Measurements from ENCODE around the gene PDE11A. TPM values are rescaled to one million over a fixed set of nuclear protein-coding genes. Genes with fewer than 3 reads are reported as not detected.

The PDE11A gene
- total RNA-seq, 2 experiments from 2014 or later = not detected

DNA sequence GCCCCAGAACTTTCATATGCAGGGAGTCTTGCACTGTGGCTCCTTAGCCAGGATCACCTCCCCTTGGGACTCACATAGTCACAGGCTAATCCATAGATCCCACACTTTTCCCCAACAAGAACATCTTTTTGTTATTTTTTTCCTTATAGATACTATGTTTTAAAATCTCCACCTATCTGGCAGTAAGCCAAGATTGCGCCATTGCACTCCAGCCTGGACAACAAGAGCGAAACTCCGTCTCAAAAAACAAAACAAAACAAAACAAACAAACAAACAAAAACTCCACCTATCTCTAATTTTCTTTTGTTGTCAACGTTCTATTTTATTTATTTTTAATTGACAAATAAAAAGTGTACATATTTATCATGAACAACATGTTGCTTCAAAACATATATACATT is 141.7 kb downstream of the PDE11A start:
- ChIA-PET POLR2A (no interaction called here), CTCF (no interaction called here)
- H3K27me3 Mint-ChIP-seq = peaks cover 7% of the 10 kb centered on the region
- H3K36me3 Mint-ChIP-seq = no peaks in the 10 kb centered on the region
- DNase-seq = no peak
- H3K27ac Mint-ChIP-seq = no peak overlapping the region
- no peaks in the 10 kb centered on the region for H3K9me3 Mint-ChIP-seq
- H3K4me3 Mint-ChIP-seq = no peak overlapping the region
- H3K4me1 Mint-ChIP-seq (ENCODE audit: low read depth) = no peaks in the 10 kb centered on the region
- intact Hi-C loops (cut with micrococcal nuclease) = no loop called here

DNA sequence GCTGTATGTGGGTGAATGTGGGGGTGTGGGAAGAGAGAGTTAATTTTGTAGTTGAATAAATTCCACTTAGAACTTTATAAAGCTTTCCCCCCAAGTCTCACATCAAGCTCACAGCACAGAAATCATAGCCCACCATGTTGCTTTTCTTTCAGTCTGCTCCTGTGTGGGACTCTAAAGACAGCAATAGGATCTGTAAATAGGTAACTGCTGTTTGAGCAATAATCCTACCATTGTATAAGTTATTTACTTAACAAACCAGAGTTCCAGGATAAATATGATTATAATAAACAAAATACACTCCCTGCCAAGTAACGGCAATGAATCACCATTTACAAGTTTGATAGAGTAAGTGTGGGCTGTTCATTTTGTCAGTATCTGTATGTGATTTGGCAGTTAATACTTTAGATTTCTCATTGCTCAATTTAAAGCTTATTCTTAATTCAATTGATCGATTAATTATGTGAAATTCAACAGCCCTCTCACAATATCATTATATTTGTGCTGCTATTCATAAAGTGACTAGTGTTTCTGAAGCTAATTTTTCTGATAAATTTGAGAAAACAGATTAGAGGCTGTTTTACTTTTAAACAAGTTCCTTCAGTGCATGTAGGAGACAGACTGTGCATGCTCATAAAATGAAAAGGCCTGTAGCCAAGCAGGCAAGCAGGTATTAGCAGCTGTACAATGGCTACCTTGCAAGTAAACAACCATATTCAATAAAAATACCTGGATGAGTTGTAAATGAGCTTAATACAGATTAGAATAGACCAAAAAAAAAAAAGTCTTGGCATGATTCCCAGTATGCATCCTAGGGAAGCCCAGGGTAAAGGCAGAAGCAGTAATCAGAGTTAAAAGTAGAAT is 142.7 kb downstream of the PDE11A start:
- no peak for DNase-seq
- Mint-ChIP-seq H3K27me3 (peaks cover 7% of the 10 kb centered on the region), H3K4me3 (no peak overlapping the region), H3K4me1 (ENCODE audit: low read depth) (no peaks in the 10 kb centered on the region), H3K27ac (no peak overlapping the region), H3K9me3 (no peaks in the 10 kb centered on the region), H3K36me3 (no peaks in the 10 kb centered on the region)
- POLR2A ChIA-PET = no interaction called here
- intact Hi-C loops (cut with micrococcal nuclease) = no loop called here
- CTCF ChIA-PET = no interaction called here

DNA sequence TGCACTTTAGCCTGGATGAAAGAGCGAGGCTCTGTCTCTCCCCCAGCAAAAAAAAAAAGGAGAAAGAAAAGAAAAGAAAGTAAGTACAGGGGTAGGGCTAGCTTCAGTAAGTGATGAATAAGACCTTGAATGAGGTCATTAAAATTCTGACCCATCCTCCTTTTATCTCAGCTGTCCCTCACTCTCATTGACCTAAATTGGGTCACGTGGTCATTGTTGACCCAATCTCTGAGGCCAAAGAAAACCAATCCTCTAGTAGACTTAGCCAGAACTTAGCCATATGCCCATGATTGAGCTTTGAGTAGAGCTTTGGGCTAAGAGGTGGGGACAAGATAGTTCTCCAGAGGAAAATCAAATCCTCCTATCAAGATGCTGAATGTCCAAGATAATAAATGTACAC is 149.3 kb downstream of the PDE11A start:
- no peak overlapping the region for H3K27ac Mint-ChIP-seq
- no peaks in the 10 kb centered on the region for H3K4me1 Mint-ChIP-seq (ENCODE audit: low read depth)
- H3K9me3 Mint-ChIP-seq = no peaks in the 10 kb centered on the region
- CTCF ChIA-PET = no interaction called here
- no peaks in the 10 kb centered on the region for H3K36me3 Mint-ChIP-seq
- H3K27me3 Mint-ChIP-seq = peaks cover 1% of the 10 kb centered on the region
- intact Hi-C loops (cut with micrococcal nuclease) = no loop called here
- no peak overlapping the region for H3K4me3 Mint-ChIP-seq
- DNase-seq = no peak
- POLR2A ChIA-PET = no interaction called here

DNA sequence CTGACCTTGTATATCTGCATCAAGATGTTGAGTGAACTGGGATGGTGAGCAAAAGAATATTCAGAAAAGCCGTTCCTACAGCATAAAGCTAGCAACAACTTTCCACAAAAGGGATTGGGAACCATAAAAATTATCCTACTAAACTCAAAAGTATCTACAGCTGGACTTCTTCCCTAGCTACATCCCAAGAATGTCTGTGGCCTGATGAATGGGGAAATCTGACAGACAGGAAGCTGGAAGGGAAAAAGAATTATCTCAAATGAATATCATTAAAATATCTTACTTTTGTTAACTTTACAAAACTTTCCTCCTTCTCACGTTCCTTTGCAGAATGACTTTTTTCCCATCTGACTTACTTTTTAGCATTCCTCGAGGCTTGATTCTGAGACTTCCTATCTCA is 150.9 kb downstream of the PDE11A start:
- H3K4me1 Mint-ChIP-seq (ENCODE audit: low read depth) = no peaks in the 10 kb centered on the region
- POLR2A ChIA-PET = no interaction called here
- CTCF ChIA-PET = no interaction called here
- intact Hi-C loops (cut with micrococcal nuclease) = no loop called here
- no peak overlapping the region for H3K27ac Mint-ChIP-seq
- peaks cover 1% of the 10 kb centered on the region for H3K27me3 Mint-ChIP-seq
- H3K9me3 Mint-ChIP-seq = no peaks in the 10 kb centered on the region
- DNase-seq = no peak
- no peaks in the 10 kb centered on the region for H3K36me3 Mint-ChIP-seq
- no peak overlapping the region for H3K4me3 Mint-ChIP-seq

DNA sequence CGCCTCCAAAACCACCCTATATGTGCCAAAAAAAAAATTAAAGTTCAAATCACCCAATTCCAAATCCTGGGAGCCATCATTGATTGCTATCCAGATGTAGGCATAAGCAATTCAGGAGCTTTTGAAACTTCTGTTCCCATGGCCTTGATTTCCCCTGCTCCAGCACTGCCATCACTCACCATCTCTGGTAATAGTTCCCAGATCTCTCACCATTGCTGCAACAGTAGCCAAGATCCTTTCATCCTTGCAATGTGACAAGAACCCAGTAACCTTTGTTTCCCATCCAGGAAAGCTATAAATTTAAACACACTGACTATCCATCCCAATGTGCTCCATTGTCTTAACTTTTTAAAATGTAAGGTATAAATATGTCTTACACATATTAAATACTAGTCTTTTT is 155.4 kb downstream of the PDE11A start:
- Mint-ChIP-seq H3K36me3 (no peaks in the 10 kb centered on the region), H3K27ac (no peak overlapping the region), H3K9me3 (no peaks in the 10 kb centered on the region), H3K4me1 (ENCODE audit: low read depth) (no peaks in the 10 kb centered on the region), H3K4me3 (no peak overlapping the region), H3K27me3 (no peaks in the 10 kb centered on the region)
- POLR2A ChIA-PET = no interaction called here
- intact Hi-C loops (cut with micrococcal nuclease) = no loop called here
- CTCF ChIA-PET = no interaction called here
- DNase-seq = no peak

DNA sequence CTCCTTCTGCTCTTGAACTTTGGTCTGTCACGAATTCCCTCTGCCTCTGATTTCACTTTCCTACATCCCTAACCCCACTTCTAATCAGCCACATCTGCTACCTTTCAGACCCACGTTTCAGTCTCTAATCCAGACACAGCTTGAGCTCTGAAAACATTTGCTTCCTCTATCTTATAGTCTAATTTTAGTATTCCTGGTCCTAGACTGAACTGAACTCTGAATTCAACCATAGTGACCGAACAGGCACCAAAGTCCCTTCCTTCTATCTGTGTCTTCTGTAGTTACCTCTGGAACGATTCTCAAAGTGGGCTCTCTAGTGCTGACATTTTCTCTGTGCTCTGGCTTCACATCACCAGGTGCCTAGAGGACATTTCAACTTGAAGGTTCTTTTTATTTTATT is 156.2 kb downstream of the PDE11A start:
- no peaks in the 10 kb centered on the region for H3K27me3 Mint-ChIP-seq
- H3K4me3 Mint-ChIP-seq = no peak overlapping the region
- POLR2A ChIA-PET = no interaction called here
- no peak for DNase-seq
- H3K9me3 Mint-ChIP-seq = no peaks in the 10 kb centered on the region
- H3K27ac Mint-ChIP-seq = no peak overlapping the region
- no peaks in the 10 kb centered on the region for H3K36me3 Mint-ChIP-seq
- CTCF ChIA-PET = no interaction called here
- H3K4me1 Mint-ChIP-seq (ENCODE audit: low read depth) = no peaks in the 10 kb centered on the region
- intact Hi-C loops (cut with micrococcal nuclease) = no loop called here

DNA sequence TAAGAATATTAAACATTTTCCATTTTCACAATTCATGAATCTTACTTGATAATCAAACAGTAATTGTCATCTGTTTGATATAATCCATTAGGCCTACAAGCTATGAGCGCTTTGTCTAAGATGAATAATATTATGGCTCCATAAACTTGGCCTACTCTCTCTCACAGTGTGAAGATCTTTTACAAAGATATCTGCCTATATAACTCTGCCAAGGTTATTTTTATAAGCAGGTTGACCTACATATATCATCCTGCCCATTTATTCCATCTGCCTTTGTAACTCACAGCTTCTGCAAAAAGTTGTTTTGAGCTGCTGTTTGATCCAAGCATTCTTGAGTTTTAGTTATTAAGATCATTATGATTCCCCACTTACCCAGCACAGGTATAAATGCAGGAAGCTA is 158.3 kb downstream of the PDE11A start:
- intact Hi-C loops (cut with micrococcal nuclease) = no loop called here
- ChIA-PET POLR2A (no interaction called here), CTCF (no interaction called here)
- H3K27ac Mint-ChIP-seq = no peak overlapping the region
- no peak for DNase-seq
- no peak overlapping the region for H3K4me3 Mint-ChIP-seq
- no peaks in the 10 kb centered on the region for H3K9me3 Mint-ChIP-seq
- no peaks in the 10 kb centered on the region for H3K4me1 Mint-ChIP-seq (ENCODE audit: low read depth)
- H3K27me3 Mint-ChIP-seq = no peaks in the 10 kb centered on the region
- no peaks in the 10 kb centered on the region for H3K36me3 Mint-ChIP-seq

DNA sequence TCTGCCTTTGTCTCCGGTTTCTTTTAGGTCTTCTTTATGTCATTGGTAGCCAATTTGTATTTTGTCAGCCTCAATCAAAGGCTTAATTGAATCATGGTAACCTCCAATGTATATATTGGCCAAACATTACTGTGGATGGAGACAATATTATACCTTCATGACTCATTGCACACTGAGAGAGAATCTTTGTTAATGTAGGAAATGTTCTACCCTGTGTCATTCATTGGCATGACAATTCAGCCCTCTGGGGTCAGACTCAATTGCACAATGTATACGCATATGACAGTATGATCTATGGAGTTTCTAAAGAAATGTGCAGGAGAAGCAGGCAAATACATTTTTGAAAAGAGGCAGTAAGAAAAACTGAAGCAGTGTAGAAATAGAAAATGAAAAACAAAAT is 162.6 kb downstream of the PDE11A start:
- H3K27ac Mint-ChIP-seq = no peak overlapping the region
- intact Hi-C loops (cut with micrococcal nuclease) = loop anchor here (10.0 kb wide), 1 partner anchor 125 kb away; no protein-coding TSS in a partner anchor
- no peaks in the 10 kb centered on the region for H3K9me3 Mint-ChIP-seq
- H3K36me3 Mint-ChIP-seq = no peaks in the 10 kb centered on the region
- DNase-seq = no peak
- no peak overlapping the region for H3K4me3 Mint-ChIP-seq
- no peaks in the 10 kb centered on the region for H3K4me1 Mint-ChIP-seq (ENCODE audit: low read depth)
- ChIA-PET POLR2A (no interaction called here), CTCF (no interaction called here)
- H3K27me3 Mint-ChIP-seq = no peaks in the 10 kb centered on the region

DNA sequence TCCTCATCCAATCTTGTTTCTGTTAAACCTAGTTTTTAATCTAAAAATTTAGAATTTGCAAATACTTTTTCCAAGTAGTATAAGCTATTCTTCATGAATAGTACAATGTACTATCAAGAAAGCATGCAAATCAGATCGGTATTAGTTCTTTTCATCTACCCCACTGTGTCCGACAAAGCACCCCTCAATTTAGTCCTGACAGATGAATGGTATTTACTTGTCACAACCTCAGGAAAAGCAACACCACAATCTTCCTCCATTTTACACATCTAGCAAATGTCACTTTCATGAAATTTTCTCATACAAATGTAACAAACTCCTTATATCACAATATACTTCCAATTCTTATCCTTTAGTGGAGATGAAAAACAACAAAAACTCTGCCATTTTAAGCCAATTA is 163.8 kb downstream of the PDE11A start:
- CTCF ChIA-PET = interaction anchor here (2.1 kb wide), 1 partner anchor 11 kb away, joined by 8 read pairs; no protein-coding TSS in a partner anchor
- no peaks in the 10 kb centered on the region for H3K36me3 Mint-ChIP-seq

DNA sequence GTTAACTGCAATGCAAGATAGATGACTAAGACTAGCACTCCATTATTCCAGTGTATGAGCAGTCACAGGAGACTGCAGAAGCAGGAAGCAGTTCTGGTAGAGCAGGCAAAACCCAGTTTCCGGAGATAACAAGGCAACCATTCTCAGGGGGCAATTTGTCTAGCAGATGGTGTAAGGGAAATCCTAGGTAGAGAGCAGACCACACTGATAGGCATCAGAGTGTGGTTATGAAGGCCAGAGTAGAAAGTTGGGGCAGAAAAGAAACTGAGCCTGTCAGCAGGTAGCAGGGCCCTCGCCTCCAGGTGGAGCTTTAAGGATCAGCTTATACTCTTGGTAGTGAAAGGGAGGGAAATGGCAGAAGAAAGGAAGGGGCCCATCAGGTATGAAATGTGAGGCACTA is 164.4 kb downstream of the PDE11A start:
- intact Hi-C loops (cut with micrococcal nuclease) = loop anchor here (10.0 kb wide), 1 partner anchor 123 kb away; no protein-coding TSS in a partner anchor
- Mint-ChIP-seq H3K36me3 (no peaks in the 10 kb centered on the region), H3K9me3 (no peaks in the 10 kb centered on the region), H3K4me1 (ENCODE audit: low read depth) (no peaks in the 10 kb centered on the region), H3K27me3 (no peaks in the 10 kb centered on the region), H3K27ac (no peak overlapping the region), H3K4me3 (no peak overlapping the region)
- ChIA-PET CTCF (interaction anchor here (2.1 kb wide), 1 partner anchor 10 kb away, joined by 8 read pairs; no protein-coding TSS in a partner anchor), POLR2A (no interaction called here)
- DNase-seq = no peak

More for the DNA sequence above, 163.8 kb downstream of the PDE11A start:
- Mint-ChIP-seq H3K9me3 (no peaks in the 10 kb centered on the region), H3K27ac (no peak overlapping the region), H3K4me1 (ENCODE audit: low read depth) (no peaks in the 10 kb centered on the region), H3K27me3 (no peaks in the 10 kb centered on the region), H3K4me3 (no peak overlapping the region)
- no peak for DNase-seq
- POLR2A ChIA-PET = no interaction called here
- intact Hi-C loops (cut with micrococcal nuclease) = loop anchor here (10.0 kb wide), 1 partner anchor 124 kb away; no protein-coding TSS in a partner anchor

DNA sequence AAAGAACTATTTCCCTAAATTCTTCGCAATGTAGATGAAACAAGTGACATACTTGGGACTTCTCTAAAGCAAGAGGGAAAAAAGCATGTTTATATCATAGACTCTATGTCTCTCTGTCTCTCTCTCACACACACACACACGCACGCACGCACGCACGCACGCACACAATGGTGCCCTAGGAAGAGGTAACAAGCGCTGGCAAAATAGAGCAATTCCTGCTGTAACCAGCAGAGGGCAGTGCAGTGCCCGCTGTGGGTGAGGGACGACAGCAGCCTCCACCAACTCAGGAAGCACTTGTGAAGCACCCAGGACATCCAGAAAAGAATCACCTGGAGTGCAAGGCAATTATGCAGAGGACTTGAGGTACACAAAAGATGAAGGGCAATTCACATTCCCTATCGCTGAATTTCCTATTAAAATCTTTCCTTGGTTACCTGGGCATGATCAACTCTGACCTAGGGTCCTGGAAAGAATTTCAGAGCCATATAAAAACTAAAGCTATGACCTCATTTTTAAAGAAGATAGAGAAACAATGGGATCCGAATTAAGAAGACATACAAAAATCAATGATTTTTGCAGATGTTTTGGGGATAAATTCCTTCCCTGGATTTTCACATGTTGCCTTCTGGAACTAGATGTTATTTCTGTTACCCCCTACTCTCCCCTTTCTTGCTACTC is 166.4 kb downstream of the PDE11A start:
- Mint-ChIP-seq H3K36me3 (no peaks in the 10 kb centered on the region), H3K4me1 (ENCODE audit: low read depth) (no peaks in the 10 kb centered on the region), H3K27me3 (peaks cover 2% of the 10 kb centered on the region), H3K27ac (no peak overlapping the region), H3K9me3 (no peaks in the 10 kb centered on the region), H3K4me3 (no peak overlapping the region)
- intact Hi-C loops (cut with micrococcal nuclease) = loop anchor here (10.0 kb wide), 1 partner anchor 121 kb away; no protein-coding TSS in a partner anchor
- POLR2A ChIA-PET = no interaction called here
- CTCF ChIA-PET = interaction anchor here (0.6 to 0.9 kb wide), 4 partner anchors 8 to 94 kb away, joined by 3 to 4 read pairs (median 3); no protein-coding TSS in a partner anchor
- DNase-seq = peak; percentile 79

DNA sequence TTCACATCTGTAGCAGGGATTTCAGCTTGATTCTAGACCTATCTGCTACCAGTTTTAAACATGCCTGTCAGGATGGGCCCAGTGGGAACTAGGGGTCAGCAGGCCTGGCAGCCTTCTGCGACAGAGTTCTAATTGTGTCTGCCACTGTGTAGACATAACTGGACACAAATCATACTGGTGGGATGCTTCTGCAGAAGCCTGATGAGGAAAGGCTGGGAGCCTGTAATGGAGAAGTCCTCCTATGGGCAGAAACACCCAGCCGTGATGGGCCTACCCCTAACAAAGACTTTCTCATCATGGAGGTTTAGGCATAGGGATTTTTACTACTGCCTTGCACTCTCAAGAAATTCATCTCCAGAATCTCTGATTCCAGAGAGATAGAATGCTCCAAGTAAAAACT is 166.9 kb downstream of the PDE11A start:
- ChIA-PET CTCF (interaction anchor here (0.6 kb wide), 2 partner anchors 37 to 84 kb away, joined by 3 read pairs; no protein-coding TSS in a partner anchor), POLR2A (no interaction called here)
- H3K9me3 Mint-ChIP-seq = no peaks in the 10 kb centered on the region
- H3K4me3 Mint-ChIP-seq = no peak overlapping the region
- intact Hi-C loops (cut with micrococcal nuclease) = loop anchor here (10.0 kb wide), 1 partner anchor 121 kb away; no protein-coding TSS in a partner anchor
- peaks cover 2% of the 10 kb centered on the region for H3K27me3 Mint-ChIP-seq
- no peak overlapping the region for H3K27ac Mint-ChIP-seq
- no peak for DNase-seq
- H3K4me1 Mint-ChIP-seq (ENCODE audit: low read depth) = no peaks in the 10 kb centered on the region
- no peaks in the 10 kb centered on the region for H3K36me3 Mint-ChIP-seq
